Vagina (tissue), 2 donors: Measurements from ENCODE around the gene SETBP1. TPM values are rescaled to one million over a fixed set of nuclear protein-coding genes. Genes with fewer than 3 reads are reported as not detected.

Experiments
- DNase-seq, 2 donors: peaks; one replicate each; pipeline ENCODE4 v3.0.0-alpha.2; 2017; ENCODE audit errors: extremely low spot score in 2 of 2
- H3K27ac ChIP-seq: fragments of 200-600 bp; sonication (generic); one replicate; pipeline ENCODE4 v1.5.1; 2019
- H3K27me3 ChIP-seq: fragments of 200-600 bp; sonication (generic); one replicate; pipeline ENCODE4 v1.5.1; 2019
- H3K36me3 ChIP-seq, 2 donors: fragments of 200-600 bp; sonication (generic); one replicate each; pipeline ENCODE4 v1.5.1; 2017 to 2019
- H3K4me1 ChIP-seq: fragments of 200-600 bp; sonication (generic); one replicate; pipeline ENCODE4 v1.5.1; 2019
- H3K4me3 ChIP-seq, 2 donors: fragments of 200-600 bp; sonication (generic); 1 replicate in 1 of 2; 2 replicates in 1 of 2; pipeline ENCODE4 v1.5.1; 2016 to 2019
- H3K9me3 ChIP-seq: fragments of 200-600 bp; sonication (generic); one replicate; pipeline ENCODE4 v1.5.1; 2019
- POLR2A ChIP-seq, 2 donors: fragments of 450-650 bp; IDR thresholded peaks; one replicate each; pipeline ENCODE4 v1.6.1; 2017; ENCODE audit warnings: antibody characterized with exemption in 2 of 2, mild to moderate bottlenecking in 2 of 2, moderate library complexity in 2 of 2
- POLR2AphosphoS5 ChIP-seq, 2 donors: sonication (generic); formaldehyde crosslinking; IDR thresholded peaks; one replicate each; pipeline ENCODE4 v1.9.0; 2017; ENCODE audit warnings: antibody characterized with exemption in 2 of 2, mild to moderate bottlenecking in 2 of 2, low read depth in 1 of 2; ENCODE audit not compliant: insufficient read depth in 1 of 2
- intact Hi-C: fragments of 100-400 bp; cut with DNase I; formaldehyde crosslinking; loops from one replicate; pipeline ENCODE4 v1.15.1; 2023
- total RNA-seq: library from RNA; depleted of rRNA; stranded (reverse); fragments of >200 nt; gene quantifications from one replicate; pipeline ENCODE4 v1.2.3, GENCODE V29; 2016
- TF ChIP-seq, protein P1 (sequence below), 3 experiments: fragments of 450-650 bp in 2 of 3; fragments of 200-600 bp in 1 of 3; sonication (generic) in 1 of 3; IDR thresholded peaks; one replicate each; pipeline ENCODE4 v1.5.1; 2017 to 2019; ENCODE audit warnings: antibody characterized with exemption in 3 of 3, mild to moderate bottlenecking in 2 of 3, moderate library complexity in 2 of 3

The SETBP1 gene
- total RNA-seq, 1 donor from 2014 or later = 38.1 TPM

DNA sequence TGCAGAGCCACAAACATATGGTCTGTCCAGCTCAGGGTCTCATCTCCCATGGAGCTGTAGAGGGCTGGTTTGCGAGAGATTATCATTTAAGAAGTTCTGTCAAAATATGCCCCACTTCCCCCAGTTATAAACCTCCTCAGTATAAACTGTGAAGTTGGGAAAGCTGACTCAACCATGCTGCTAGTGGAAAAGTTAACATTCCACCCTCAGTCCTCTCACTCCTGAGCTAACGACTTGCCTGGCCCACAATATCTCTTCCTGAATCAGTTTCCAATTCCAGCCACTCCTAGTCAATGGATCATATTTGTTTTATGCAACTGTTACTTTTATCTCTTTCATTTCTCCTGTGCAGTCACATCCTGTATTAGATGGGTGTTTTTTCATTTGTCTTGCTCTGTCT lies 326.2 kb downstream of the SETBP1 start:
- Histone ChIP-seq H3K9me3 (no peaks in the 10 kb centered on the region), H3K4me1 (peaks cover 13% of the 10 kb centered on the region), H3K27ac (no peak overlapping the region), H3K36me3 (no peaks in the 10 kb centered on the region), H3K27me3 (no peaks in the 10 kb centered on the region), H3K4me3 (no peak overlapping the region)
- DNase-seq = no peak
- intact Hi-C loops = loop anchor here (5.0 kb wide), 1 partner anchor 1210 kb away; no protein-coding TSS in a partner anchor
- TF ChIP-seq POLR2A (IDR thresholded peaks at IDR 0.05) = no peak
- TF ChIP-seq, protein P1, sequence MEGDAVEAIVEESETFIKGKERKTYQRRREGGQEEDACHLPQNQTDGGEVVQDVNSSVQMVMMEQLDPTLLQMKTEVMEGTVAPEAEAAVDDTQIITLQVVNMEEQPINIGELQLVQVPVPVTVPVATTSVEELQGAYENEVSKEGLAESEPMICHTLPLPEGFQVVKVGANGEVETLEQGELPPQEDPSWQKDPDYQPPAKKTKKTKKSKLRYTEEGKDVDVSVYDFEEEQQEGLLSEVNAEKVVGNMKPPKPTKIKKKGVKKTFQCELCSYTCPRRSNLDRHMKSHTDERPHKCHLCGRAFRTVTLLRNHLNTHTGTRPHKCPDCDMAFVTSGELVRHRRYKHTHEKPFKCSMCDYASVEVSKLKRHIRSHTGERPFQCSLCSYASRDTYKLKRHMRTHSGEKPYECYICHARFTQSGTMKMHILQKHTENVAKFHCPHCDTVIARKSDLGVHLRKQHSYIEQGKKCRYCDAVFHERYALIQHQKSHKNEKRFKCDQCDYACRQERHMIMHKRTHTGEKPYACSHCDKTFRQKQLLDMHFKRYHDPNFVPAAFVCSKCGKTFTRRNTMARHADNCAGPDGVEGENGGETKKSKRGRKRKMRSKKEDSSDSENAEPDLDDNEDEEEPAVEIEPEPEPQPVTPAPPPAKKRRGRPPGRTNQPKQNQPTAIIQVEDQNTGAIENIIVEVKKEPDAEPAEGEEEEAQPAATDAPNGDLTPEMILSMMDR (IDR thresholded peaks at IDR 0.05) = no peak
- no peak for TF ChIP-seq POLR2AphosphoS5 (IDR thresholded peaks at IDR 0.05; ENCODE audit: insufficient read depth in 1 of 2, low read depth in 1 of 2)

DNA sequence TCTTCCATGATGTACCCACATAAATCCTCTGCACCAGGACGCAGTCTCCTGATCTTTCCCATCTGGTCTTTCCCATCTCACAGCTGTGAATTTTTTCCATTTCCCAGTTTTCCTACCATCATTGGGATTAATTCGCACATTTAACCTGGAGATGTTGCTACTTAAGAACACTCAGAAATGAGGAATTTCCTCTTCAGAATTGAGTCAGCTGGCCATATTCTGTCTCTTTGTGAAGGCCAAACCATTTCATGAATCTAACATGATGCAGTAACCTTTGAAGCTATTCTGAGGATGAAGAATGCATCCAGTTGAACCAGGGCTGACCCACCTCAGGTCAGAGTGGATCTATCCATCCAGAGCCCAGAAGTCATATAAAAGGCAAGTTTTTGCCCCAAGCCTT lies 326.8 kb downstream of the SETBP1 start:
- H3K4me3 ChIP-seq = no peak overlapping the region
- no peaks in the 10 kb centered on the region for H3K27me3 ChIP-seq
- H3K9me3 ChIP-seq = no peaks in the 10 kb centered on the region
- no peaks in the 10 kb centered on the region for H3K36me3 ChIP-seq
- DNase-seq = no peak
- intact Hi-C loops = loop anchor here (5.0 kb wide), 1 partner anchor 1210 kb away; no protein-coding TSS in a partner anchor
- TF ChIP-seq, protein P1 (IDR thresholded peaks at IDR 0.05) = no peak
- TF ChIP-seq POLR2AphosphoS5 (IDR thresholded peaks at IDR 0.05; ENCODE audit: insufficient read depth in 1 of 2, low read depth in 1 of 2) = no peak
- TF ChIP-seq POLR2A (IDR thresholded peaks at IDR 0.05) = no peak
- peaks cover 13% of the 10 kb centered on the region for H3K4me1 ChIP-seq
- H3K27ac ChIP-seq = no peak overlapping the region

DNA sequence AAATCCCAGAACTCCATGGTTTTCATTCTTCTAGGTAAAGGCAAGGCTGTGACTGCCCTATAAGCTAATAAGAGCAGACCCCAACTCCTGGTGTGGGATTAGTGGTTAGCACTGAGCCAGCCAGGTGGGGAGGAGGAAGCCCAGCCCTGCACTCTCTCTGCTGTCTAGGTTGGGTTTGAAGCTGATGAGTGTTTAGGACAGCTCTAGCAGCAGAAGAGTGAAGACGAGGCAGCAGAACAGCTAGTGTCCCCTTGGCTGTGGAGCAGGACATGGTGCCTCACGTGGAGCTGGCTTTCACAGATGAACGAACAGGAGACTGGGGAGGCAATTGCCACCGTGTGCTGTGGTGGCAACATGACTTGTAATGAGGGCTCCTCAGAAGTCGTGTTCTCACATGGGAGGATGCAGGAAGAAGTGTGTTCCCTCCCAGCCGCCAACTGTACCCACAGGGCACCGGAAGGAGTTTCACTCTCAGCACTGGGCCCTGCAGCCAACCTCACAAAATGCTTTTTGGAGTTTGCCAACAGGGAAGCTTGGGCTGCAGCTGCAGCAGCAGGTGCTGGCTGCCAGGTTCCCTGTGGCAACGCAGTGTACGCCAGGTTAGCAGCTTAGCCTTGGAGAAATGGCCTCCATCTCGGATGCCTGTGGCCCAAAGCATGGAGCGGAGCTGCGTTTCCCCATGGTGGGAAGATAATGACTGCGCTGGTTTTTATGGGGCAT lies 328.2 kb downstream of the SETBP1 start:
- no peak overlapping the region for H3K4me3 ChIP-seq
- TF ChIP-seq, protein P1 (IDR thresholded peaks at IDR 0.05) = no peak
- TF ChIP-seq POLR2AphosphoS5 (IDR thresholded peaks at IDR 0.05; ENCODE audit: insufficient read depth in 1 of 2, low read depth in 1 of 2) = no peak
- H3K36me3 ChIP-seq = no peaks in the 10 kb centered on the region
- H3K27me3 ChIP-seq = no peaks in the 10 kb centered on the region
- H3K4me1 ChIP-seq = peaks cover 21% of the 10 kb centered on the region
- H3K27ac ChIP-seq = no peak overlapping the region
- H3K9me3 ChIP-seq = no peaks in the 10 kb centered on the region
- DNase-seq = no peak
- intact Hi-C loops = loop anchor here (5.0 kb wide), 1 partner anchor 1208 kb away; no protein-coding TSS in a partner anchor

DNA sequence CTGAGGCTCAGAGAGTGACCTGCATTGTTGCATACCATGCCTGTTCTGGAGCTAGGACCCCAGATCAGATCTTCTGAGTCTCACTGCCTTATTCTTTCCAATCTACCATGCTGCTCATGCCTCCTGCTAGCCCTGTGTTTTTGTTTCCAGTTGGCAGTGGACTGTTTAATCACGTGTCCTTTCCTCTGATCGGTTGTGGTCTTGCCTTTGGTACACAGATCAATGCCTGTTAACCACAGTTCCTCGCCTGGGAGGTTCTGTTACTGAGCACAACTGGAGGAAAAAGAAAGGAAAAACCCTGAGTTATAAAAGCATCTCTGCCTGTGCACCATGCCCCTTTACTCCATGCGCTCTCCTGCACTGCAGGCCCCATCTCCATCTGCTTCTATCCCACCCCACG lies 329.1 kb downstream of the SETBP1 start:
- H3K27ac ChIP-seq = no peak overlapping the region
- H3K36me3 ChIP-seq = no peaks in the 10 kb centered on the region
- DNase-seq = no peak
- H3K4me3 ChIP-seq = no peak overlapping the region
- TF ChIP-seq, protein P1 (IDR thresholded peaks at IDR 0.05) = no peak
- TF ChIP-seq POLR2A (IDR thresholded peaks at IDR 0.05) (no peak), POLR2AphosphoS5 (IDR thresholded peaks at IDR 0.05; ENCODE audit: insufficient read depth in 1 of 2, low read depth in 1 of 2) (no peak)
- intact Hi-C loops = loop anchor here (5.0 kb wide), 1 partner anchor 1208 kb away; no protein-coding TSS in a partner anchor
- no peaks in the 10 kb centered on the region for H3K9me3 ChIP-seq
- no peaks in the 10 kb centered on the region for H3K27me3 ChIP-seq
- peaks cover 30% of the 10 kb centered on the region for H3K4me1 ChIP-seq

DNA sequence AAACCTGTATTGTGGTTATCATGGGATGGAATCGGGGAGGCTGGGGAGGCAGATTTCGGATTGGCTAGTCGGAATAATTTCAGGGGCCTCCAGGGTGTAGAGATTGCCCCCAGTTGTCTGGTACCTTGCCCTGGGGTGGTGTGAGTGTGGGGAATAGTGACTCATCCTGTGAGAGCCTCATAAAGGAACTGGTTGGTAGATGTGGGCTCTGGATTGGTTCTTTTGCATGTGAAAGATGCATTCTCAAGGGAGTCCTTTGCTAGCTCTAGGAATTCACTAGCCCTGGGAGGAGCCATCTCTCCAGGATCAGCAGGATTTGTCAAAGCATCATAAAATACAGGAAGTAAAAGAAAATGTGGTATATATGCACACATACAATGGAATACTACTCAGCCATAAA lies 331.6 kb downstream of the SETBP1 start:
- no peak for TF ChIP-seq POLR2A (IDR thresholded peaks at IDR 0.05)
- TF ChIP-seq POLR2AphosphoS5 (IDR thresholded peaks at IDR 0.05; ENCODE audit: insufficient read depth in 1 of 2, low read depth in 1 of 2) = no peak
- TF ChIP-seq, protein P1 (IDR thresholded peaks at IDR 0.05) = no peak
- Histone ChIP-seq H3K9me3 (no peaks in the 10 kb centered on the region), H3K36me3 (no peaks in the 10 kb centered on the region), H3K4me3 (no peak overlapping the region), H3K27ac (no peak overlapping the region), H3K27me3 (no peaks in the 10 kb centered on the region), H3K4me1 (peaks cover 53% of the 10 kb centered on the region)
- intact Hi-C loops = no loop called here
- DNase-seq = no peak
